Measurements from ENCODE around the gene L2HGDH. TPM values are rescaled to one million over a fixed set of nuclear protein-coding genes. Genes with fewer than 3 reads are reported as not detected.

L2HGDH gene
- total and polyA plus RNA-seq, 2 of the 4 experiments (the other 2 are of a cell fraction) = 3.1 to 3.8 TPM

DNA sequence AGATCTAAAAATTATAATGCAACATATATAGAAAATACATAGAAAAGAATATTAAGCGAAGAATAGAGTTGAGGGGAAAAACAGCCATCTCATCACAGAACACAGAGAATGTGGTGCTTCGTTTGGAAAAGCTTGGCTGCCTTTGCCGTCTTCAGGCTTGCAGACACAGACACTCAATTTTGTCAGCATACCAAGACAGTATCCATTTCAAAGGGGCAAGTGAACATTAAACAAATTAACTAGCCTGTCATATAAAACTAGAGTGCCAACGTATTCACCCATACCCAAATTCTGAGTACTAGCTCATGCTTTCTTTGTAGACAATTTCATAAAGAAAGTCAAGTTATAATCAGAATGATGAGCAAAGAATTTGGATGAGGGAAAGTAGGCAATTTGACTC is 40.6 kb upstream of the L2HGDH start:
- peak overlapping the region; percentile 57 for H2BK120ac ChIP-seq (ENCODE audit: low read depth, low read length)
- H2AFZ ChIP-seq (replicated peaks; ENCODE audit: low read length, poor library complexity) = no peak overlapping the region
- H2BK5ac ChIP-seq (ENCODE audit: low read depth, low read length, poor library complexity, severe bottlenecking) = peak overlapping the region; percentile 56
- no peak overlapping the region for H3K56ac ChIP-seq (ENCODE audit: extremely low read depth, insufficient read depth, low read length)
- peak overlapping the region; percentile 26; the same call in 1 of the 2 replicates for H4K91ac ChIP-seq (ENCODE audit: insufficient read depth, low read depth, low read length)
- H3K4me3 ChIP-seq (ENCODE audit: insufficient read depth, low read depth, low read length) = no peak overlapping the region
- H3K9ac ChIP-seq (ENCODE audit: low read depth, low read length) = 0 out of 2 replicates have a peak overlapping the region, but pooled peaks have one; percentile 11
- DNase-seq (no peak), ATAC-seq (ENCODE audit: low read depth) (no peak; the same call in 1 of the 2 replicates)
- H4K5ac ChIP-seq (ENCODE audit: low read depth, low read length) = no peak overlapping the region; the same call in 1 of the 2 replicates
- H3K14ac ChIP-seq (replicated peaks; ENCODE audit: low read depth, low read length) = peak overlapping the region; percentile 13; the same call in 1 of the 2 replicates
- H3K36me3 ChIP-seq (ENCODE audit: control insufficient read depth, insufficient read depth, low read length) = no peaks in the 10 kb centered on the region
- H2AK9ac ChIP-seq (replicated peaks; ENCODE audit: low read depth, low read length, poor library complexity) = no peak overlapping the region
- H3K27me3 ChIP-seq (ENCODE audit: control insufficient read depth, insufficient read depth, low read length) = no peaks in the 10 kb centered on the region
- WGBS, 2 experiments (ENCODE audit: extremely low coverage in 2 of 2, insufficient read length in 1 of 2) = no CpG with 5 or more reads among the region's 4 CpGs
- ChIA-PET CTCF (no interaction called here), POLR2A (ENCODE audit: unreplicated experiment) (no interaction called here)
- peaks cover 8% of the 10 kb centered on the region for H3K4me1 ChIP-seq (ENCODE audit: control insufficient read depth, insufficient read depth, low read length)
- BruUV-seq (replicated peaks) = no TSS peak
- H3K79me1 ChIP-seq (ENCODE audit: low read depth in 1 of 2, low read length in 2 of 2) = peaks cover 0 to 3% of the 10 kb centered on the region in 2 experiments; a peak in 1 of 4 replicates
- intact Hi-C loops (cut with micrococcal nuclease) = no loop called here
- in situ Hi-C loops (cut with MboI; ENCODE audit: low sequenced_read_pairs) = no loop called here
- 0 out of 2 replicates have a peak overlapping the region, but pooled peaks have one; percentile 26 for H3K18ac ChIP-seq (ENCODE audit: low read depth, low read length)
- TF ChIP-seq MXI1 (IDR thresholded peaks at IDR 0.05; ENCODE audit: borderline replicate concordance, low read depth, low read length) = no peak
- TF ChIP-seq MAFK (IDR thresholded peaks at IDR 0.05; ENCODE audit: low read depth, low read length) = no peak
- TF ChIP-seq, protein P1, sequence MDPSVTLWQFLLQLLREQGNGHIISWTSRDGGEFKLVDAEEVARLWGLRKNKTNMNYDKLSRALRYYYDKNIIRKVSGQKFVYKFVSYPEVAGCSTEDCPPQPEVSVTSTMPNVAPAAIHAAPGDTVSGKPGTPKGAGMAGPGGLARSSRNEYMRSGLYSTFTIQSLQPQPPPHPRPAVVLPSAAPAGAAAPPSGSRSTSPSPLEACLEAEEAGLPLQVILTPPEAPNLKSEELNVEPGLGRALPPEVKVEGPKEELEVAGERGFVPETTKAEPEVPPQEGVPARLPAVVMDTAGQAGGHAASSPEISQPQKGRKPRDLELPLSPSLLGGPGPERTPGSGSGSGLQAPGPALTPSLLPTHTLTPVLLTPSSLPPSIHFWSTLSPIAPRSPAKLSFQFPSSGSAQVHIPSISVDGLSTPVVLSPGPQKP (IDR thresholded peaks at IDR 0.05; ENCODE audit: borderline replicate concordance, low read depth, low read length) = no peak
- no peaks in the 10 kb centered on the region for H4K20me1 ChIP-seq (ENCODE audit: insufficient read depth, low read length)
- H2BK15ac ChIP-seq (ENCODE audit: low read depth, low read length) = 0 out of 3 replicates have a peak overlapping the region, but pooled peaks have one; percentile 58
- no peak overlapping the region for H2AK5ac ChIP-seq (ENCODE audit: low read depth, low read length)
- 0 out of 2 replicates have a peak overlapping the region, but pooled peaks have one; percentile 15 for H3K4ac ChIP-seq (ENCODE audit: low read depth, low read length)
- no peaks in the 10 kb centered on the region for H3K9me3 ChIP-seq (ENCODE audit: control insufficient read depth, insufficient read depth, low read length)
- peak overlapping the region; percentile 15 for H3K4me2 ChIP-seq (ENCODE audit: low read depth, low read length)
- H4K8ac ChIP-seq (ENCODE audit: low read depth in 2 of 2, low read length in 2 of 2) = no peak overlapping the region; a peak in 2 of 4 replicates
- H2BK20ac ChIP-seq (ENCODE audit: low read depth, low read length) = peak overlapping the region; percentile 49; the same call in 1 of the 2 replicates
- peak overlapping the region; percentile 51; the same call in 1 of the 2 replicates for H3K23ac ChIP-seq (ENCODE audit: low read depth, low read length)
- peak overlapping the region; percentile 44; the same call in 1 of the 2 replicates for H3K27ac ChIP-seq (ENCODE audit: insufficient read depth, low read length)
- no peaks in the 10 kb centered on the region; the same call in 1 of the 2 replicates for H3K9me1 ChIP-seq (ENCODE audit: insufficient read depth, low read length)
- dilution Hi-C loops (cut with HindIII; ENCODE audit: low sequenced_read_pairs, unreplicated experiment) = no loop called here

Measured in IMR-90 (cell line).